ENCODE results near the gene NUPR1.
"Not testable (repeated sequence)": the region's sequence is repeated elsewhere in the genome, so short reads cannot be mapped to it uniquely, and the experiment has no call there.

The NUPR1 gene

GRCh38 chr16:28497861-28498599 lies 40.7 kb downstream of the NUPR1 start:
- DNase-seq: no peak

GRCh38 chr16:28497386-28497785 lies 41.4 kb downstream of the NUPR1 start:
- no peak for DNase-seq

- DNase-seq: no peak
Measured at GRCh38 chr16:28496844-28497243, 41.9 kb downstream of the NUPR1 start.

GRCh38 chr16:28495795-28496749 lies 42.7 kb downstream of the NUPR1 start:
- no peak for DNase-seq

GRCh38 chr16:28495098-28495793 lies 43.5 kb downstream of the NUPR1 start:
- DNase-seq: no peak

- DNase-seq: peak; percentile 75 to 80
Measured at GRCh38 chr16:28494121-28494851, 44.5 kb downstream of the NUPR1 start, which contains the start of gene APOBR. Gene APOBR, plus strand, starts transcription at chr16:28494643. Its CDS starts 39 bp downstream, at chr16:28494682.

GRCh38 chr16:28492511-28492910 lies 46.3 kb downstream of the NUPR1 start:
- DNase-seq: no peak

- DNase-seq: peak; percentile 80 to 84
Measured at GRCh38 chr16:28491970-28492474, 46.8 kb downstream of the NUPR1 start, which contains the start of gene CLN3. Gene CLN3, minus strand, starts transcription at chr16:28492074. Its CDS starts 315 bp downstream, at chr16:28491759.

GRCh38 chr16:28491230-28491969 lies 47.4 kb downstream of the NUPR1 start:
- no peak for DNase-seq

GRCh38 chr16:28486266-28486665 lies 52.5 kb downstream of the NUPR1 start:
- no peak for DNase-seq

GRCh38 chr16:28483361-28483760 lies 55.4 kb downstream of the NUPR1 start:
- DNase-seq: not testable (repeated sequence)

Data from activated CD4-positive, alpha-beta T cell treated with anti-CD3 and anti-CD28 coated beads, Interleukin-2, amount 50 U/mL, for 4 hours (primary cell).